Measurements from ENCODE around the gene SEL1L3. TPM values are rescaled to one million over a fixed set of nuclear protein-coding genes. Genes with fewer than 3 reads are reported as not detected.

The SEL1L3 gene
- total and polyA plus RNA-seq, 2 donors = 10.8 to 33.4 TPM

- Histone ChIP-seq H3K36me3 (ENCODE audit: insufficient read depth) (no peaks in the 10 kb centered on the region), H3K4me1 (ENCODE audit: insufficient read depth) (no peaks in the 10 kb centered on the region), H3K4me3 (ENCODE audit: low read depth, low read length) (no peak overlapping the region), H3K27ac (ENCODE audit: low read depth) (no peak overlapping the region)
- 91% methylated on average over 9 of the region's 9 CpGs for WGBS
- no peak for DNase-seq (ENCODE audit: extremely low spot score)
These were observed 133.2 kb downstream of the SEL1L3 start for GRCh38 chr4:25729564-25729963.

- Histone ChIP-seq H3K4me1 (ENCODE audit: insufficient read depth) (no peaks in the 10 kb centered on the region), H3K27ac (ENCODE audit: low read depth) (no peak overlapping the region), H3K36me3 (ENCODE audit: insufficient read depth) (no peaks in the 10 kb centered on the region), H3K4me3 (ENCODE audit: low read depth, low read length) (no peak overlapping the region)
- DNase-seq (ENCODE audit: extremely low spot score) = no peak
- 46% methylated on average over 3 of the region's 3 CpGs for WGBS
These were observed 133.9 kb downstream of the SEL1L3 start for GRCh38 chr4:25728886-25729285.

GRCh38 chr4:25727711-25728493 lies 134.9 kb downstream of the SEL1L3 start:
- no peak for DNase-seq (ENCODE audit: extremely low spot score)
- Histone ChIP-seq H3K4me3 (ENCODE audit: low read depth, low read length) (no peak overlapping the region), H3K36me3 (ENCODE audit: insufficient read depth) (no peaks in the 10 kb centered on the region), H3K27ac (ENCODE audit: low read depth) (no peak overlapping the region), H3K4me1 (ENCODE audit: insufficient read depth) (no peaks in the 10 kb centered on the region)
- whole genome bisulfite sequencing = 87% methylated on average over 9 of the region's 9 CpGs

DNA sequence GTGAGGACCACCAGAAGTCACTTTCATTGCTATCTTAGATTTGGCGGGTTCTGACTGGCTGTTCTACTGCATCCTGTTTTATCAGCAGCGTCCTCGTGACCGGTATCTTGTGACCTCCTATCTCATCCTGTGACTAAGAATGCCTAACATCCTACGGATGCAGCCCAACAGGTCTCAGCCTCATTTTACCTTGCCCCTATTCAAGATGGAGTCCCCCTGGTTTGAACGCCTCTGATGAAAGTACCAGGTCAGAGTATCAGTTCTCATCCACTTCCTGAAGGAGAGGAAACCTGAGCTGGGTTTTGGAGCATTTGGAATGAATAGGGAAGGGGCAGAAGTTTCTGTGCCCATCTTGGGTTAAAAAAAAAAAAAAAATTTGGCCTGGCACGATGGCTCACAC lies 136.9 kb downstream of the SEL1L3 start:
- Histone ChIP-seq H3K36me3 (ENCODE audit: insufficient read depth) (no peaks in the 10 kb centered on the region), H3K27ac (ENCODE audit: low read depth) (no peak overlapping the region), H3K4me1 (ENCODE audit: insufficient read depth) (no peaks in the 10 kb centered on the region), H3K4me3 (ENCODE audit: low read depth, low read length) (no peak overlapping the region)
- 65% methylated on average over 7 of the region's 7 CpGs for WGBS
- DNase-seq (ENCODE audit: extremely low spot score) = no peak

DNA sequence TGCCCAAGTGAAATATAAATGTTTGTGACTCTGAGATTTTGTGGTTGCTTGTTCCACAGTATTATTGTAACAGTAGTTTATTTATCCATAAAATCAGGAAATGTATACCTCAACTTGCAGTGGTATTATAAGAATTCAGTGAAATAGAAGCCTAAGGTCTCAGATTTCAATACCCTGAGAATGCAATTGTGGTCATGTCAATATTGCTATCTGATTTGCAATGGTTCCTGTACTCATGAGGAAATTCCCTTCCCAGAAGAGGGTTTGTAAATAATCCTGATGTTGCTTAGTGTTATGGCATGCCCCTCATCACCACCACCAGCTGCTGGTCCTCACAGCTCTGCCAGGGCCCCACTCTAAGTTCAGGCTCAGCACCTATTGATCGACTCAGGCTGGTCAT lies 139.4 kb downstream of the SEL1L3 start:
- no peak overlapping the region for H3K4me3 ChIP-seq (ENCODE audit: low read depth, low read length)
- H3K36me3 ChIP-seq (ENCODE audit: insufficient read depth) = no peaks in the 10 kb centered on the region
- no peak overlapping the region for H3K27ac ChIP-seq (ENCODE audit: low read depth)
- no peak for DNase-seq (ENCODE audit: extremely low spot score)
- H3K4me1 ChIP-seq (ENCODE audit: insufficient read depth) = no peaks in the 10 kb centered on the region
- 70% methylated on average over 1 of the region's 1 CpG for WGBS

- WGBS = 55% methylated on average over 3 of the region's 3 CpGs
These were observed 139.8 kb downstream of the SEL1L3 start for GRCh38 chr4:25722964-25723363.

DNA sequence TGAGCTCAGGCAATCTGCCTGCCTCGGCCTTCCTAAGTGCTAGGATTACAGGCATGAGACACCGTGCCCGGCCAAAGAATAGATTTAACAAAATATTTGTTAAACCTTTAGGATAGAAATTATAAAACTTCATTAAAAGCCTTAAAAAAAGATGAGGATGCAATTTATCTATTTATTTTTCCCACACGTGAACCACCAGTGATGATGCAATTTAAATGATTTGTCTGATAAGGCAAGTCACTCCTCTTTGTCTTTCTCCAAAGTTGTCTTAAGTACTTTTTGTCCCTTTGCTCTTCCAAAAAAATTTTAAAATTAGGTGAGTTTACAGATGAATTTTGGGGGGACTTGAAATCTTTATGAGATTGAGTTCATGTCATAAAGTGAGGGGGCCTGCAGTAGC lies 149.0 kb downstream of the SEL1L3 start:
- no peak overlapping the region for H3K27ac ChIP-seq (ENCODE audit: low read depth)
- H3K36me3 ChIP-seq (ENCODE audit: insufficient read depth) = no peaks in the 10 kb centered on the region
- no peak for DNase-seq (ENCODE audit: extremely low spot score)
- H3K4me1 ChIP-seq (ENCODE audit: insufficient read depth) = no peaks in the 10 kb centered on the region
- H3K4me3 ChIP-seq (ENCODE audit: low read depth, low read length) = no peak overlapping the region
- 87% methylated on average over 4 of the region's 4 CpGs for WGBS

More at GRCh38 chr4:25722964-25723363, 139.8 kb downstream of the SEL1L3 start:
- H3K36me3 ChIP-seq (ENCODE audit: insufficient read depth) = no peaks in the 10 kb centered on the region
- no peaks in the 10 kb centered on the region for H3K4me1 ChIP-seq (ENCODE audit: insufficient read depth)
- DNase-seq (ENCODE audit: extremely low spot score) = no peak
- H3K4me3 ChIP-seq (ENCODE audit: low read depth, low read length) = no peak overlapping the region
- H3K27ac ChIP-seq (ENCODE audit: low read depth) = no peak overlapping the region

- no peaks in the 10 kb centered on the region for H3K36me3 ChIP-seq (ENCODE audit: insufficient read depth)
- no peak overlapping the region for H3K27ac ChIP-seq (ENCODE audit: low read depth)
- no peak overlapping the region for H3K4me3 ChIP-seq (ENCODE audit: low read depth, low read length)
- no peaks in the 10 kb centered on the region for H3K4me1 ChIP-seq (ENCODE audit: insufficient read depth)
- DNase-seq (ENCODE audit: extremely low spot score) = no peak
- WGBS = 89% methylated on average over 2 of the region's 2 CpGs
These were observed 150.2 kb downstream of the SEL1L3 start for GRCh38 chr4:25712611-25713010.

GRCh38 chr4:25710637-25711036 lies 152.2 kb downstream of the SEL1L3 start:
- DNase-seq (ENCODE audit: extremely low spot score) = no peak
- 43% methylated on average over 3 of the region's 3 CpGs for WGBS
- no peaks in the 10 kb centered on the region for H3K4me1 ChIP-seq (ENCODE audit: insufficient read depth)

DNA sequence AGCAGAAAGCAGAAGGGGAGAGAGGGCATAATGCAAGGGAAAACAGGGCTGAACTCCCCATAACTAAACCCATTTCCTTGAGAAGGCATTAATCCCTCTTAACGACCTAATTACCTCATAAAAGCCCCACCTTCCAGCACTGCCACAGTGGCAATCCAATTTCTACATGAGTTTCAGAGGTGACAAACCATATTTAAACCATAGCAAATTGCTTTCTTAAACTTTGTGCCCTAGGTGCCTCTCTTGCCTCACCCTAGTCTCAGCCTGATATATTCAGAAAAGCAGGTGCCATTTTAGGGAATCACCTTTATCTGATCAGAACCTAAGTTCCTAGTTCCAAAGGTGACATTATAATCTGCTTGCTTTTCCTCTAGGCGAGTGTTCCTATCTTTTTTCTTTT lies 158.3 kb downstream of the SEL1L3 start:
- DNase-seq (ENCODE audit: extremely low spot score) = no peak
- Histone ChIP-seq H3K27ac (ENCODE audit: low read depth) (no peak overlapping the region), H3K4me1 (ENCODE audit: insufficient read depth) (no peaks in the 10 kb centered on the region), H3K36me3 (ENCODE audit: insufficient read depth) (no peaks in the 10 kb centered on the region), H3K4me3 (ENCODE audit: low read depth, low read length) (no peak overlapping the region)
- WGBS = 62% methylated on average over 2 of the region's 2 CpGs

More at GRCh38 chr4:25710637-25711036, 152.2 kb downstream of the SEL1L3 start:
- Histone ChIP-seq H3K36me3 (ENCODE audit: insufficient read depth) (no peaks in the 10 kb centered on the region), H3K27ac (ENCODE audit: low read depth) (no peak overlapping the region), H3K4me3 (ENCODE audit: low read depth, low read length) (no peak overlapping the region)

GRCh38 chr4:25703731-25704388 lies 158.9 kb downstream of the SEL1L3 start:
- WGBS = 57% methylated on average over 3 of the region's 3 CpGs
- no peak overlapping the region for H3K27ac ChIP-seq (ENCODE audit: low read depth)
- DNase-seq (ENCODE audit: extremely low spot score) = no peak
- H3K4me3 ChIP-seq (ENCODE audit: low read depth, low read length) = no peak overlapping the region
- H3K4me1 ChIP-seq (ENCODE audit: insufficient read depth) = no peaks in the 10 kb centered on the region
- H3K36me3 ChIP-seq (ENCODE audit: insufficient read depth) = no peaks in the 10 kb centered on the region

GRCh38 chr4:25702848-25703247 lies 159.9 kb downstream of the SEL1L3 start:
- 29% methylated on average over 5 of the region's 5 CpGs for WGBS
- no peaks in the 10 kb centered on the region for H3K4me1 ChIP-seq (ENCODE audit: insufficient read depth)
- DNase-seq (ENCODE audit: extremely low spot score) = no peak

DNA sequence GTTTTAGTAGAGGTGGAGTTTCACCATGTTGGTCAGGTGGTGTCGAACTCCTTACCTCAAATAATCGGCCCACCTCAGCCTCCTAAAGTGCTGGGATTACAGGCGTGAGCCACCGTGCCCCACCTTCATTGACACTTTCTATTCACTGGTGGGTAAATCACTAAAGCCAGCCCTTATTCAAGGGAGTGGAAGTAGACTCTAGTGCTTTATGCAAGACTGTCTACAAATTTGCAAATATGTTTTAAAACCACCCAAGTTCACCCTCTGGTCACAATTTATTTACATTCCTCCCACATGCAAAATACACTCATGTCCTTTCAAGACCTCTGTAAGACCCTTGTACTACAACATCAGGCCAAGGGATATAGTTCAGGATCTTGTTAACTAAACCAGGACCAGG lies 162.1 kb downstream of the SEL1L3 start:
- no peak for DNase-seq (ENCODE audit: extremely low spot score)
- no peaks in the 10 kb centered on the region for H3K4me1 ChIP-seq (ENCODE audit: insufficient read depth)
- no peak overlapping the region for H3K27ac ChIP-seq (ENCODE audit: low read depth)
- WGBS = 90% methylated on average over 4 of the region's 4 CpGs
- no peaks in the 10 kb centered on the region for H3K36me3 ChIP-seq (ENCODE audit: insufficient read depth)
- no peak overlapping the region for H3K4me3 ChIP-seq (ENCODE audit: low read depth, low read length)

More at GRCh38 chr4:25702848-25703247, 159.9 kb downstream of the SEL1L3 start:
- Histone ChIP-seq H3K36me3 (ENCODE audit: insufficient read depth) (no peaks in the 10 kb centered on the region), H3K4me3 (ENCODE audit: low read depth, low read length) (no peak overlapping the region), H3K27ac (ENCODE audit: low read depth) (no peak overlapping the region)

DNA sequence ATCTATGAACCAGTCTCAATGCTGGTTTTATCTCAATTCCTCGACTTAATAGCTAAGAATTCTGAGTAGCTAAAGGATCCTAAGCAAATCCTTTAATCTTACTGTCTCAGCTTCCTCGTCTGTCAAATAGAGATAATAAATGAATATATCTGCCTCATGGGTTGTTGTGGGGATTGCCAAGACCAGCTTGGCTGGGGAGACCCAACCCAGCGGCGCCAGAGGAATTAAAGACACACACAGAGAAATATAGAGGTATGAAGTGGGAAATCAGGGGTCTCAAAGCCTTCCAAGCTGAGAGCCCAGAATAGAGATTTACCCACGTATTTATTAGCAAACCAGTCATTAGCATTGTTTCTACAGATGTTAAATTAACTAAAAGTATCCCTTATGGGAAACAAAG lies 165.3 kb downstream of the SEL1L3 start:
- no peak for DNase-seq (ENCODE audit: extremely low spot score)
- Histone ChIP-seq H3K27ac (ENCODE audit: low read depth) (no peak overlapping the region), H3K4me1 (ENCODE audit: insufficient read depth) (no peaks in the 10 kb centered on the region), H3K4me3 (ENCODE audit: low read depth, low read length) (no peak overlapping the region), H3K36me3 (ENCODE audit: insufficient read depth) (no peaks in the 10 kb centered on the region)
- WGBS = 62% methylated on average over 5 of the region's 5 CpGs

All from urinary bladder (tissue), 4 donors.